Epidermal melanocyte (primary cell): ENCODE results near the gene RIPOR3.
A peak's percentile ranks its signal among the peaks of the same experiment; 100 is the strongest.

Experiments used
- DNase-seq: peaks from one replicate; pipeline ENCODE4 v3.0.0; 2011; ENCODE audit warnings: low spot score; ENCODE audit not compliant: insufficient read length

RIPOR3 gene

DNA sequence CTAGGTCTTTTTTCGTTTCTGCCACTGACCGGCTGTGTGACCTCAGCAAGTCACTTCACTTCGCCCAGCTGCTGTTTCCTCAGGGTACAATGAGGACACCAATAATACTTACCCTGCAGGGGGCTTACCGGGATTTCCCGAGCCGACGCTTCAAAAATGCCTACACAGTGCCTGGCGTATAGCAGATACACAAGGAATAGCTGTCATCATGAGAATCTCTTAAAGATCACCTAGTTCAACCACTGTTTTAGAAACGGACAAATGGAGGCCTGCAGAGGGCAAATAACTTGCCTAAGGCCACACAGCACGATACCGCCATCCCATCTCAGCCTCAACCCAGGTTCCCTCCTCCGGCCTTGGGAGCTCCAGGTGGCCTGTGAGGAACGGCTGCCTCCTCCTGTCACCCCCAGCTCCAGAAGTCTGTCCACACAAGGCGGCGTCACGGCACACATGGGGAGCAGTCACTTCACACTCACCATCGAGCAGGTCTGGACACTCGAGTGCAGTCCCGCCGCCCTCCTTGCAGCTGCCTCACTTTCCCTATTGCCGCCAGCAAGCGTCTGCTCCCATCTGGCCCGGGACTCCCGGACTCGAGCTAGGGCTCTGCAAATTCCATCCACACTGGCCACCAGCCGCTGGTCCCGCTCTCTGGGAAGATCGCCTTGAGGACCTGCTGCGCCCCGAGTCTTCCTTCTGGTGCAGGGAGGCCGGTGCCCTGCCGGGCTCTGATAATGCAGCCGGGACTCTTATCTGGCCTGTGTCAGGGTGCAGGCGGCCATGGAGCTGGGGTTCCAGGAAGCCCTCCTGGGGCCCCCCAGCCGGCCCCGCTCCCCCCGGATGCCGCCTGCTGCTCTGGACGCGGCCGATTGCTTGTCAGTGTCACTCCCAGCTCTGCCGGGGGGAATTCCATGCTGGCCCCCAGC, at the start of gene RIPOR3:
RIPOR3 (minus strand) TSS at position 893 of the 923 bp plus-strand sequence; CDS start at position 479, 414 bp downstream.
- no peak for DNase-seq

GRCh38 chr20:50737352-50737751, 46.0 kb upstream of the RIPOR3 start:
- DNase-seq, result no peak

DNA sequence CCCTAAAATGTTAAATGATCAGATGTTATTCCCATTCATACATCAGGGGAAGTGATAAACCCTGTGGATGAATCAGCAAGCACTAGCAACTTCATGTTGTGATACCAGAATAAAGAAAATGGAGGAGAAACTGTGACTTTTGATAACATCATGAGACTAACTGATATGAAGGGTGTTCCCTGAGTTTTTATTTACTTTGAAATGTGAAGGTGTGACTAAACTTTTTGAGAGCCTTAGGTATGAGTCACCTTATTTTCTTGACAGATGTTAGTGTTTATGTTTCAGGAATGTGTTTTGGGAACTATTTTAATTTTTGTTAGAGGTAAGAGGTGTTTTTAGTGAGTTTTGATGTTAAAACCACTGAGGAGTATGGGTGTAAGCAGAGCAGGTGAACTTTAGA, 44.5 kb upstream of the RIPOR3 start:
- no peak for DNase-seq

DNA sequence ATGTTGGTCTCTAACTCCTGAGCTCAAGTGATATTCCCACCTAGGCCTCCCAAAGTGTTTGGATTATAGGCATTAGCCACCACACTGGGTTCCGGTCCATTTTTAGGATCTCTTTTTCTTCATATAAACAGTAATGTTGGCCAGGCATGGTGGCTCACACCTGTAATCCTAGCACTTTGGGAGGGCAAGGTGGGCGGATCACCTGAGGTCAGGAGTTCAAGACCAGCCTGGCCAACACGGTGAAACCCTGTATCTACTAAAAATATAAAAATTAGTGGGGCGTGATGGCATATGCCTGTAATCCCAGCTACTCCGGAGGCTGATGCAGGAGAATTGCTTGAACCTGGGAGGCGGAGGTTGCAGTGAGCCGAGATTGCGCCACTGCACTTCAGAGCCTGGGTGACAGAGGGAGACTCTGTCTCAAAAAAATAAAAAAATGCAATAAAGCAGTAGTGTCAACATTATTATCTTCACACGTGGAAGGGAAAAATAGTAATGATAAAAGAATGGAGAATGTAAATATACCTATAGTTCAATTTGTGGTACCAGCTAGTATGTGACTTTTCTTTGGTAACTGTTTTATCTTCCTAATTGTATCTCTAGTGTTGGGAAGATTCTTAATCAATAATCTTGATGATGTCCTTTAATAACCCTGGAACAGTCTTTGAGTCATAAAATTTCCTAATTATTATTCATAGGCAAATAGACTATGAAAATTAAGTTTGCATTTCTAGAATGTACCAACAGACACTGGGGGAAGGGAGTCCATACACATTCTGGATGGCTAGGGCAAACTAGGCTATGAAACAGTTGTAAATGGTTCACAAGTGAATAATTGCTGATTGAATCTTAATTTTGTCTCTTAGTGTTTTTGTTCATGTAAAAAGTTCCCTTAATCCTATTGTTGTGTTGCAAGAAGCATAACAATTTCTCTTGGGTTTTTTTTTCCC, 43.7 kb upstream of the RIPOR3 start:
- no peak for DNase-seq

GRCh38 chr20:50733644-50734349, 42.5 kb upstream of the RIPOR3 start:
- no peak for DNase-seq

- DNase-seq, result no peak
Measured at GRCh38 chr20:50731930-50732690, 40.8 kb upstream of the RIPOR3 start.

- peak; percentile 95 for DNase-seq
Measured at GRCh38 chr20:50731055-50731929, 40.0 kb upstream of the RIPOR3 start, which contains the start of gene PARD6B. TSS of gene PARD6B (plus strand) at chr20:50731580. CDS start at chr20:50731787, 207 bp downstream.

DNA sequence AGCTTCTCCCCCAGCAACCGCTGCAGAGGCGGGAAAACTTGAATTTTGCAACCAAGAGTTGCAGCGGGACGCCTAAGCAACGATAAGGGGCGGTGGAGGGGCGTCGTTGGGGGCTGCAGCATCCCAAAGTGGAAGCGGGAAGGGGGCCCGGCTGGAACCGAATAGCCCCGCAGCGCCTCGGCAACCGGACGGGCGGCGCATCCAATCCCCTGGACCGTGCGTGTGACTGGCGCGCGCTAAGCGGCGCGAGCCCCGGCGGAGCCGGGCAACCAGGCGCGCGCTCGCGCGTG, 39.4 kb upstream of the RIPOR3 start:
- DNase-seq, result no peak

- DNase-seq, result no peak
Measured at GRCh38 chr20:50729901-50730764, 38.8 kb upstream of the RIPOR3 start.

- no peak for DNase-seq
Measured at GRCh38 chr20:50728981-50729874, 37.9 kb upstream of the RIPOR3 start.

- DNase-seq, result no peak
Measured at GRCh38 chr20:50728486-50728980, 37.2 kb upstream of the RIPOR3 start.

DNA sequence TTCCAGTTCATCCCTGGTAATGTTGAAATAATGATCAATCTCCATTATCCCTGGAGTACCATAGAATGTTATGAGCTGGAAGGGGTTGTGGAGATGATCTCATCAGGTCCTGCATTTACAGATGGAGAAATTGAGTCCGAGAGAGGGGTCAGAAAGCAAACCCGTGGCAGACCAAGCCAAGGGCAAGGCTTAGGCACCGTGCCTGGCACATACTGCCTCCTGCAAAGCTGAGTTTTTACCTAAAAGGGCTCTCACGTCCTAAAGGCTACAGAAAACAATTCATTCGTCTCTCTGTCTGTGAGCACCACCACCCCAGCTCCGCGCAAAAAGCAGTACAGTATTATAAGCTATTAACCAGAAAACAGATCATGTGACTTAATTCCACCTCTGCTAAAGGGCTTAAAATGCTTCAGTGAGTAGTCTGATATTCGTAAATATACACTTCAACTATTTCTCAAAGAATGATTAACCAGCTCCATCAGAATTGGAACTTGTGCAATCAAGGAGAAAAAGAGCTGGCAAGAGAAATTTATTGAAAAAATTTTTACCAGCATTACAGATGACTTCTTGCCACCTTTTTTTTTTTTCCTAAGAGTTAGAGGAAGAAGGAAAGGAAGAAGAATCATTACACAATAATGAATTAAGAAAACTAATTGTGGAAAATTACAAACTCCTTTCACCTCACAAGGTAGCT, 36.6 kb upstream of the RIPOR3 start:
- no peak for DNase-seq

GRCh38 chr20:50726955-50727791, 35.8 kb upstream of the RIPOR3 start:
- no peak for DNase-seq

GRCh38 chr20:50725724-50726005, 34.3 kb upstream of the RIPOR3 start:
- no peak for DNase-seq

- peak; percentile 37 for DNase-seq
Measured at GRCh38 chr20:50724851-50725723, 33.7 kb upstream of the RIPOR3 start.
